Measurements from ENCODE around the gene MICAL2.

Gene MICAL2

DNA sequence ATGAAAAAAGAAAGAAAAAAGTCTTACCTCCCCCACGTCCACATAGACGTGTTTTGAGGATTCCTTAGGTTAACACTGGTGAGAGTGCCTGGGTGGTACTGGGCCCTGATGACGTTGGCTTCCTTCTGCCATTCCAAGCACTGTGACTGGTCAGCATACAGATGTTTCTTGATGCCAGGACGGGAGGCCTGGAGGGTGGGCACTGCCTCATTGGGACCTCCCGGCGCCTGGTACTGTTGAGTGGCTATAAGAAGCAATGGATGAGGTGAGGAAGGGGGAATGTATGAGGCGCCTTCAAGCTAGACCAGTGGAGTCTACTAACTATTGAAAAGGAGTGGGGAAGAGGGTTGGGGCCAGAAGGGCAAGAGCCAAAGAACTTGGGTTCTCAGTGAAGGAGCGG is 45.3 kb downstream of the MICAL2 start:
- TF ChIP-seq, protein P1, sequence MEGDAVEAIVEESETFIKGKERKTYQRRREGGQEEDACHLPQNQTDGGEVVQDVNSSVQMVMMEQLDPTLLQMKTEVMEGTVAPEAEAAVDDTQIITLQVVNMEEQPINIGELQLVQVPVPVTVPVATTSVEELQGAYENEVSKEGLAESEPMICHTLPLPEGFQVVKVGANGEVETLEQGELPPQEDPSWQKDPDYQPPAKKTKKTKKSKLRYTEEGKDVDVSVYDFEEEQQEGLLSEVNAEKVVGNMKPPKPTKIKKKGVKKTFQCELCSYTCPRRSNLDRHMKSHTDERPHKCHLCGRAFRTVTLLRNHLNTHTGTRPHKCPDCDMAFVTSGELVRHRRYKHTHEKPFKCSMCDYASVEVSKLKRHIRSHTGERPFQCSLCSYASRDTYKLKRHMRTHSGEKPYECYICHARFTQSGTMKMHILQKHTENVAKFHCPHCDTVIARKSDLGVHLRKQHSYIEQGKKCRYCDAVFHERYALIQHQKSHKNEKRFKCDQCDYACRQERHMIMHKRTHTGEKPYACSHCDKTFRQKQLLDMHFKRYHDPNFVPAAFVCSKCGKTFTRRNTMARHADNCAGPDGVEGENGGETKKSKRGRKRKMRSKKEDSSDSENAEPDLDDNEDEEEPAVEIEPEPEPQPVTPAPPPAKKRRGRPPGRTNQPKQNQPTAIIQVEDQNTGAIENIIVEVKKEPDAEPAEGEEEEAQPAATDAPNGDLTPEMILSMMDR (IDR thresholded peaks at IDR 0.05; ENCODE audit: low read depth, low read length), result no peak
- H3K36me3 ChIP-seq, result no peaks in the 10 kb centered on the region
- no peak for DNase-seq
- no peaks in the 10 kb centered on the region for H3K9me3 ChIP-seq
- H3K27me3 ChIP-seq, result no peaks in the 10 kb centered on the region
- no peak overlapping the region for H3K4me3 ChIP-seq (ENCODE audit: low read depth, low read length)
- H3K4me1 ChIP-seq, result no peaks in the 10 kb centered on the region

DNA sequence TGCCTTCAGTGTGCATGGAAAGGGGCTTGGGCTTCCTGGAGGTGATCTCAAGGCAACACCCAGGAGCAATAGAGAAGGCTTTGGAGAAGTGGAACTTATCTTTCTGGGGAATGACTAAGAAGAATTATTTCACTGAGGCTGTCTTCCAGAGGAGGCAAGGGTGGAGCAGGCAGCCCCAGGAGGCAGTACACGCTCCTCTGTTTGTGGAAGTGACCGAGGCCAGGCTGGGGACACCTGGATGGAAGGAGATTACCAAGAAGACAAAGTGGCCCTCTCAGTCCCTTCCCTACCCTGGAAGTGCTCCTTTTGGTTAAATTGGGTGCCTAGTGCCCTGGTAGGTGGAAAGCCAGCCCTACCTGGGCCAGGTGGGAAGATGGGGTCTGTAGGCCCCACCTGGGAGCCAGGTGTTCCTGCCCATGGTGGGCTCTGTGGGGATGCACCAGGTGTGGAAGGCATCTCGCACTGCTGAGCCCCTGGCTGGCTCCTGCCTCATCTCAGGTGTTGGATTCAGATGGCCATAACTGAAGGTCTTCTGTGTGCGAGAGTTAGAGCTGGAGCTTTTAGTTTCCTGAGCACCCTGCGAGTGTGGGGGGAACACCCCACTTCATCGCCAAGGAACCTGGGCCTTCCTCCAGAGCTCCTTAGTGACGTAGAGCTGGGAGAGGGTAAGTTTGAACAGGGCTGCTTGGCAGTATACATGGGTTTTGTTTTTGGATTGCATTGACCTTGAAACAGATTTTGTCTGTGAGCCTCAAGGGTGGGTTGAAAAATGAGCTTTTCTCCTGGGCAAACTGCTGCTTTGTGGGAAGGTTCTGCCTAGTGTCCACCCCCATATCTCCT is 46.1 kb downstream of the MICAL2 start:
- H3K4me1 ChIP-seq, result no peaks in the 10 kb centered on the region
- no peaks in the 10 kb centered on the region for H3K27me3 ChIP-seq
- H3K9me3 ChIP-seq, result no peaks in the 10 kb centered on the region
- no peak overlapping the region for H3K4me3 ChIP-seq (ENCODE audit: low read depth, low read length)
- no peaks in the 10 kb centered on the region for H3K36me3 ChIP-seq
- no peak for DNase-seq
- TF ChIP-seq, protein P1 (IDR thresholded peaks at IDR 0.05; ENCODE audit: low read depth, low read length), result no peak

DNA sequence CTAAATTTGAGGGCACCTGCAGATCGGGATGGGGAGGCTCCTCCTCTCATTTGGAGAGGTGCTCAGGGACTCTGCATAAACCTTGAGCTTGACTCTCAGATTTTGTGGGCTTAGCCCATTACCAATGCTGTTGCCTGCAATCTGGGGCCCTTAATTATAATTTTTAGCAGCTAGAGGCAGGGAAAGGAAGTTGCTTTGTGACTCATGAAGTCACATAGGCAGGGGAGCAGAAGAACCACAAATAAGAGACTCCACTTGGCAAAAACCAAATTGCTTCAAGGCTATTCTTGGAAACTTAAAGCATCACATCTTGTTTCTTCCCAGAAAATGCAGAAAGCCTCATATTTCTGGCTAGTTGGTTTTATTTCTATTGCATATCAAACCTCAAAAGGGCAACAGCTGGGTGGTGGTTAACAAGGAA is 46.9 kb downstream of the MICAL2 start:
- H3K9me3 ChIP-seq, result no peaks in the 10 kb centered on the region
- TF ChIP-seq, protein P1 (IDR thresholded peaks at IDR 0.05; ENCODE audit: low read depth, low read length), result no peak
- no peak overlapping the region for H3K4me3 ChIP-seq (ENCODE audit: low read depth, low read length)
- no peaks in the 10 kb centered on the region for H3K36me3 ChIP-seq
- no peaks in the 10 kb centered on the region for H3K4me1 ChIP-seq
- no peaks in the 10 kb centered on the region for H3K27me3 ChIP-seq
- DNase-seq, result no peak

GRCh38 chr11:12158909-12159308 is 48.5 kb downstream of the MICAL2 start:
- H3K4me3 ChIP-seq (ENCODE audit: low read depth, low read length), result no peak overlapping the region
- H3K9me3 ChIP-seq, result no peaks in the 10 kb centered on the region
- no peaks in the 10 kb centered on the region for H3K27me3 ChIP-seq
- no peaks in the 10 kb centered on the region for H3K36me3 ChIP-seq
- H3K4me1 ChIP-seq, result no peaks in the 10 kb centered on the region
- TF ChIP-seq, protein P1 (IDR thresholded peaks at IDR 0.05; ENCODE audit: low read depth, low read length), result no peak
- no peak for DNase-seq

DNA sequence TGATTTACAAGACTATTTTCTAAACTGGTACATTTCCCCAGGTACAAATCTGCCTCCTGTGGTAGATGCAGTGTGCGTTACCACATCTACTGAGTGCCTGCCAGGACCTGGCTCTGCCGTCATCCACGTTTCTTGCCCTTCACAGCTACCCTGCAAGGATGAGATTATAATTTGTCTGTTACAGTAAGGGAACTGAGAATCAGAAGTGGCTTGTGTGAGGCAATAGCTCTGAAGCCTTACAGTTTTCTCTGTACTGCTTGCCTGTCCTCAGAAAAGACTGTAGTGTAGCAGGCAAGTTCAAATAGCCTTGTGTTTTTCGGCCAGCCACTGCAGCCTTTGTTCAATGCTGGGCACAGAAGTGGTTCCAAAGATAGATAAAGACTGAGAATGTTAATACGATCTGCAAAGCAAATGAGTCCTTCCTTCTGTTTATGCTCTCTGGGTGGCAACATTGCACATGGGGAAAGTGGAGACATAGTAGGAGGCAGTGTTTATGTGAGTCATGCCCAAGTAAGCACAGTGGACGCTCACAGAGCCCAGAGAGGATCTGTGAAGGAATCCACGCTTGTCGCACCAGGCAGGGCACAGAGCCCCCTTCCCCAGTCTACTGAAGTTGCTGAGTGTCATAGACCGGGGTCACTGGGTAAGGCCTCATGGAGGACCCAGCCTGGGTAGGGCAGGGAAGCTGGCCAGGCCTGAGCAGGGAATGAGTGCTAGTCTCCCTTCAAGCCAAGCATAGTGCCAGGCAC is 49.1 kb downstream of the MICAL2 start:
- no peaks in the 10 kb centered on the region for H3K4me1 ChIP-seq
- no peak for DNase-seq
- no peak overlapping the region for H3K4me3 ChIP-seq (ENCODE audit: low read depth, low read length)
- no peaks in the 10 kb centered on the region for H3K27me3 ChIP-seq
- no peaks in the 10 kb centered on the region for H3K9me3 ChIP-seq
- TF ChIP-seq, protein P1 (IDR thresholded peaks at IDR 0.05; ENCODE audit: low read depth, low read length), result no peak
- H3K36me3 ChIP-seq, result no peaks in the 10 kb centered on the region

GRCh38 chr11:12160231-12160630 is 49.8 kb downstream of the MICAL2 start:
- Histone ChIP-seq H3K27me3 (no peaks in the 10 kb centered on the region), H3K9me3 (no peaks in the 10 kb centered on the region), H3K36me3 (no peaks in the 10 kb centered on the region), H3K4me1 (no peaks in the 10 kb centered on the region), H3K4me3 (ENCODE audit: low read depth, low read length) (no peak overlapping the region)
- no peak for DNase-seq
- TF ChIP-seq, protein P1 (IDR thresholded peaks at IDR 0.05; ENCODE audit: low read depth, low read length), result no peak
